Activated CD8-positive, alpha-beta memory T cell treated with anti-CD3 and anti-CD28 coated beads for 1 hour (primary cell): ENCODE measurements around the gene ZFPM1.

Experiments
- DNase-seq, 2 donors: peaks; one replicate each; pipeline ENCODE4 v3.0.0-alpha.2; 2020; ENCODE audit warnings: low read depth in 1 of 2; ENCODE audit errors: extremely low read depth in 1 of 2

Gene ZFPM1

DNA sequence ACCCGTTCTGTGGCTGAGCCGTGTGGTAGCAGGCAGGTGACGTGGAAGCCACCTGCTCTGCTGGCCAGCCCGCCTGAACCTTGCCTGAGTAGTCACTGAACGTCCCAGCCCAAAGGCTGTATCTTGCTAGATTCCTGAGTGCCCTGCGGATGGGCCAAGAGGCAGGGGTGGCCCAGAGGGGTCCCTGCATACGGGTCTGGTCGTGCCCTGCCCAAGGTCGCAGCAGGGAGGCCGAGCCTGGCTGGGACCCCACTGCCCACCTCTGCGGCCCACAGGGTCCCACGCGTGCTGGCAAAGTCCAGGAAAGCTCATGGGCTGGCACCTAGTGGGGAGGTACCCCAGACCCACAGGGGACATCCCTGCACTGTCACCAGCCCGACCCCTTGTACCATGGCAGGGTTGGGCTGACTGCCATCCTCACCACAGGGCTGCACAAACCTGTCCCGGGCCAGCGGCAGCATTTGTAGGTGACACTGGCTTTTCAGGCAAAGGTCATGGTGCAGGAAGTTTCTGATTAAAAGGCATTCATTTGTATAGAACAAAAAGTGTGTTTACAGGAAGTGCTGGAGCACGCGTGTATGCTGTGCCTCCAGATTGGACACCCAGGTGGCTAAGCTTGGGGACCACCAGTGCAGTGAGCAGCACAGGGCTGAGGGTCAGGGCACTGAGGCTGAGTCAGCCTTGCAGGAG lies 72.0 kb downstream of the ZFPM1 start:
- DNase-seq: no peak

DNA sequence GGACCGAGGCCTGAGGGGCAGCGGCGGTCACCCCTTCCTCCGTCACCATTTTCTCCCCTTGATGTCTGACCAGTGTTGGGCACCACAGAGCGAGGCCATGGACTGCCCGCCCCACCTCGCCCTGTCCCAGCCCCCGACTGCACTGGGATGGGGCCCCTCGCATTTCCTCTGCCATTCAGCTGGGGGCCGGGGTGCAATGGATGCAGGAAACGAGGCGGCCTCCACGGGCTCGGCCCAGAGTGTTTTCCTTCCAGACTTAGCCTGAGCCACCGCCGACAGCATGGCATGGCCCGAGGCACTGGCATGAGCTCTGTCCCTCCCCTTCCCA lies 72.5 kb downstream of the ZFPM1 start:
- DNase-seq: no peak

DNA sequence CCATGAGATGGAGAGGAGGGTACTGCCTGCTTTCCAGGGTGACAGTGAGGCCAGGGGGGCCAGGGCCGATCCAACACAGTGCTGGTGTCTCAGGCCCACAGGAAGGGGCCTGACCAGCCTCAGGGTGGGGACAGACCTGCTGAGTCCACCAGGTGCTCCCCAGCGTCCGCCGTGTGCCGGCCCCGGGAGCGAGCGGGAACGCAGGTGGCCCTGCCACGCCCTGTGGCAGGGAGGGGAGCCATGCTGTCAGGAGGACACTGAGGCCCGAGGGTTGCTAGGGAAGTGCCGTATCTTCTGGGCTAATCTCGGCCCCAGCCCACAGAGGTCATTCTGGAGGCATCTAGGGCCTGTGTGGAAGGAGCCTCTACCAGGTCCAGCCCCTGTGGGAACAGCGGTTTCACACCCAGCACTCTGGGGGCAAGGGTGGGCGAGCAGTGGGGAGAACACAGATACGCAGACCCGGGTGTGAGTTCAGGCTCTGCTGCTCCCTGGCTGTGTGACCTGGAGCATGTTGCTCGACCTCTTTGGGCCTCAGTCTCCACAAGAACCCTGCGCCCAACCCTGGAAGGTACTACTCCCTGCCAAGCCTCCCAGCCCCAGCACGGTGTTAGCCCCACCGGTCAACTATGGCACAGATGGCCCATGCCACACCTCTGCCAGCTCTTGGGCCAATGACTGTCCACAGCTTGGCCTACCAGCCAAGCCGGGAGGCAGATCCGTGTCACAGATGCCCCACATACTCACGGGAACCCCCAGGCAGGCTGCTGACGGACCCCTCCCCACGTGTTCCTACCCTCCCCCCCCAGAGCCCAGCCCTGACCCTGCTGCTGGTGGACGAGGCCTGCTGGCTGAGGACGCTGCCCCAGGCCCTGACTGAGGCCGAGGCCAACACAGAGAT lies 73.2 kb downstream of the ZFPM1 start:
- no peak for DNase-seq

DNA sequence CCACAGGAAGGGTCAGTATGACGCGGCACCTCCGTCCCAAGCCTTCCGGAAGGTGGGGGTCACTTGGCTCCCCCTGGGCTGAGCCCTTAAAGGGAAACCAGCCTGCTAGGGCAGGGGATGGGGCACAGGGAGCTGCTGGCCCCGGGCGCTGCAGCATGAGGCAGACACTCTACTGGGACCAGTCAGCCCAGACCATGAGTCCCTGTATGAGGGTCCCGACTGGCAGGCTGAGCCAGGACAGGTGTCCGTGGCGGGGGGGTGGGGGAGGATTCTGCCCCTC lies 73.8 kb downstream of the ZFPM1 start:
- DNase-seq: no peak

DNA sequence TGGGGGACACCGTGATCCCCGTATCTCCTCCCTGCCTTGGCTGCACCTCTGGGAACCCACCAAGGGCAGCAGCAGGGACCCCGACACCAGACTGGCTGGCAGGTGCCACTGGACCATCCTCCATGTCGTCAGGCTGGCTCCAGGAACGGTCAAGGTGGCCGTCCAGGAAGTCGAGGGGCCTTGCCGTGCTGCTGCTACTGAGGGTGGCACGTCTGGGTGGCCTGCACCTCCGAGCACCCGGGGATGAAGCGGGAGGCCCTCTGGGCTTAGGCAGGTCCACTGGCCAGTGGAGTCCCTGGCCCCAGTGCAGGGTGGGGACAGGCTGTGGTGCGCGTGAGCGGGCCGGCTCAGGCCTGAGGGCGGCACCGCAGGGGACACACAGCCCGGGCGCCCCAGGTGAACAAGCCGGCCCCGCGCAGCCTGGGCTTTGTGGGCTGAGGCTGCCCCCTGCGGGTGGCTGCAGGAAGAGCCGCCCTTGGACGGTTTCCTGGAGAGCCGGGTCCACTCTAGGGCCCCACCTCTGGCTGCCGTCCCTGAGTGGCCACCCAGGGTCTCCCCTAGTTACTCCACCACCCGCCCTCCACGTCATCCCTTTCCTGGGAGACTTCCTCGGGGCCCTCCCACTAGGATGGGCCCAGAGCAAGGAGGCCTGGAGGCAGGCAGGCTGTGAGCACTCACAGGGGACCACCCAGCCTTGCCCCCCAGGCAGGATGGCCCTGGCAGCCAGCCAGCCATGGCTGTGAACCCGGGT lies 74.3 kb downstream of the ZFPM1 start:
- peak in 1 of 2 donors; percentile 35 for DNase-seq

DNA sequence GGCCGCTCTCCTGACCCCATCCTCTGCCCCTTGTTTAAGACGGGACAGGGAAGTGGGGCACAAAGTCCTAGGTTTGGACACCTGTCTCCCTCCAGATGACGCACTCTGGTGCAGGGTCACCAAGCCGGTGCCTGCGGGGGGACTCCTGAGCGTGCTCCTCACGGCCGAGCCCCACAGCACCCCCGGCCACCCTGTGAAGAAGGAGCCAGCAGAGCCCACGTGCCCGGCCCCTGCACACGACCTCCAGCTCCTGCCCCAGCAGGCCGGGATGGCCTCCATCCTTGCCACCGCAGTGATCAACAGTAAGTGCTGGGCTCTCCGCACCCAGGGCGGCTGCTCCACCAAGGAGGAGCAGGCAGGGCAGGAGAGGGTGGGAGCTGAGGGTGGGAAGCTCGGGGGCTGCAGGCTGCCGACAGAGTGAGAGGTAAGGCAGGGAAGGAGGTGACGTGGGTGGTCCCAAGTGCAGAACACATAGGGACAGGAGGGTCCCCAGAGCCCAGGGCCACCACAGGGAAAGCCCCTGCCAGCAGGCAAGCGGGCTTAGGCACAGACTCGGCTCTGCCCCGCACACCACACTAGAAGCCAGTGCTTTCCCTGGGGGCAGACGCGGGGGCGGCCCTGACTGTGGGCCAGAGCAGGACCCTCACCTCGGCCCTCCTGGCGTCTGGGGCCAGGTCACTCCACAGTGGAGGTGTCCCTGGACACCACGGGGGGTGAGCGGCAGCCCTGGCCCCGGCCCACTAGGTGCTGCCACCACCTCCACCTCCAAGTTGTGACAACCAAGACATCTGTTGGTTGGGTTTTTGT lies 75.1 kb downstream of the ZFPM1 start:
- no peak for DNase-seq

DNA sequence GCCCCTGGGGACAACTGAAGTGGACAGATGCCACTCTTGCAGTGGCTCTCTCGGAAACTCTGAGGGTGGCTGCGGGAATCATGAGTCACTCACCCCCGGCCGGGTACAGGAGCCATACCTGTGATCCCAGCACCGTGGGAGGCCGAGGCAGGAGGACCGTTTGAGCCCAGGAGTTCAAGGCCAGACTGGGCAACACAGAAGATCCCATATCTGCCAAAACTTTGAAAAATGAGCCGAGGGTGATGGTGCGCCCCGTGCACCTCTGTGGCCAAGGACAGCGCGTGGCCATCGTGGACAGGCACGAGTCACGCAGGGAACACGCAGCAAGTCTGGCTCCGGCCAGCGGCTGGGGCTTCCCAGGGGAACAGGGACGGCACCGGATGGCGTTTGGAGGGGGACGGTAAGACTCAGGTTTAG lies 75.8 kb downstream of the ZFPM1 start:
- DNase-seq: no peak

DNA sequence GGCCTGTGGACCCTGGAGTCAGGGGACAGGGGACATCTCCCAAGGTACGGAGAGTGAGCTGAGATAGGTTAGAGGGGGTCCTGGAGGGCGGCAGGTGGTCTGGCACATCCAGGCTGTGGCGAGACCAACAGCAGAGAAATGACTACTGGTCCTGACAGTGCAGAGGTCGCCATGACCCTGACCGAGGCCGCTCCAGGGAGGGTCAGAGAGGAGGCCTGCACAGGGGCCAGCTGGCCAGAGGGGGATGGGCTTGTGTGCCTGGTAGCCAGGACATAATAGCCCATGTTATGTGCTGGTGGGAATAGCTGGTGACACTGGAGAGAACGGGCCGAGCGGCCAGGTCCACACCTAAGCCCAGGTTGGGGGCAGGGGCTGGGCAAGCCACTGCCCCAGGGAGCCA lies 76.5 kb downstream of the ZFPM1 start:
- no peak for DNase-seq

DNA sequence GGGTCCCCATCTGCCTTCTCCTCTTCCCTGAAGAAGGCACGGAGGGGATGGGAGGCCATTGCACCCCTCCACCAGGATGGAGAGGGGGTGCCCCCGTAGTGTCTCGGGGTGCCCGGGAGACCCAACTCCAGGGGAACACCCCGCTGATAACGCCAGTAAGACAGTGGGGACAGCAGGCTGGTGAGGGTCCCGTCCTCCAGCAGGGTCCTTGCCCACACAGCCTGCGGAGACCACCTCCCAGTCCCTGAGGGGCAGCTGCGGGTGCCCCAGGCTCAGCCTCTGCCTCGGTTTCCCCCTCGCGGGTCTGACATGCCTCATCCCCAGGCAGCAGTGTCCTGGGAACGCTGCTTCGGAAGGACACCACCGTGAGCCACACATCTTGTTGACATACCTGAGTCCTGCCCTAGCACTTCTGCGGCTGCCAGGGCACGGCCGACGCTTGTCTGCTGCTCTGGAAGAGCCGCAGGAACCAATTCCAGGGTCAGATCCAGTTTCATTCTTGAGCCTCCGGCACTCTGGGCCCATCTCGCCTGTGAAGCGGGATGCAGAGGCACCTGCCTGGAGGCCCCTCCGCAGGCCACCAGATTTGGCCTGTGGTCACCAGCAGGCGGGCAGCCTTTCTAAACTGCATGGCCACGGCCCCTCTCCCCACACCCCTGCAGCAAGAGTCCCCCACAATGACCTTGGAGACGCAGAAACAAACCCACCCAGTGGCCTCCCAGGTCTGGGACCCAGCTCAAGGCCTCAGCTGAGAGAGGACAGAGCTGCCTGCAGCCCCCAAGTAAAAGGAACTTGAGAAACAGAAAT lies 77.2 kb downstream of the ZFPM1 start:
- no peak for DNase-seq

DNA sequence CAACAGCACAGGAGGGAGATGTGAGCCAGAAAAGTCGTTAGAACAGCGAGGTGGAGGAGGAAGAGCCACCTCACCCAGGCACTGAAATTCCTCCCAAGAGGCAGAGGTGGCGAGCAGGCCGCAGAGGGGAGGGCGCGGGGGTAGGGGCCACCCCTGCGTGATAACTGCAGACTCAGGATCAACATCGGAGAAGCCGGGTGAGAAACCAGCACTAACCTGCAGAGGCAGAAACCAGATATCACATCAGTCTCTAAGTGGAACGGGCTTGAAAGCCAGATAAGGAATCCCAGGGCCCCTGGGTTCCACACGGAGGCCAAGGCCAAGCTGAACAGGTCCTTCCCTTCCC lies 77.8 kb downstream of the ZFPM1 start:
- no peak for DNase-seq

DNA sequence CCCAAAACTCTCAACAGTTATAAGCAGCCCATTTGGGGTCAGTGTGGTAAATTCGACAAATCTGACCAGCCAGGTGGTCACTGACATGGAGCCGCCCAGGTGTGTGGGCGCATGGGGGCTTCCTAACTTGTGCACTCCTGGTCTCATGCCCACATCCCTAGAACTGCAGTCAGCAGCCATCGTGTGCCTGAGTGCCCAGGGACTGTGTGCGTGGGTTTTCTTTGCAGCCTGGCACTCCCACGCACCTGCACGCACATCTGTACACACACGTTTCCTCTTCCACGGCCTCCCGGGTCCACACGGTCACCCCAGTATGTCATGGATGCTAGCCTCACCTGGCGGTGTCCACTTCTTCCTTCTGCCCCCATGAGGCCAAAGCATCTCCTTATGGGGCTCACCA lies 78.3 kb downstream of the ZFPM1 start:
- no peak for DNase-seq

DNA sequence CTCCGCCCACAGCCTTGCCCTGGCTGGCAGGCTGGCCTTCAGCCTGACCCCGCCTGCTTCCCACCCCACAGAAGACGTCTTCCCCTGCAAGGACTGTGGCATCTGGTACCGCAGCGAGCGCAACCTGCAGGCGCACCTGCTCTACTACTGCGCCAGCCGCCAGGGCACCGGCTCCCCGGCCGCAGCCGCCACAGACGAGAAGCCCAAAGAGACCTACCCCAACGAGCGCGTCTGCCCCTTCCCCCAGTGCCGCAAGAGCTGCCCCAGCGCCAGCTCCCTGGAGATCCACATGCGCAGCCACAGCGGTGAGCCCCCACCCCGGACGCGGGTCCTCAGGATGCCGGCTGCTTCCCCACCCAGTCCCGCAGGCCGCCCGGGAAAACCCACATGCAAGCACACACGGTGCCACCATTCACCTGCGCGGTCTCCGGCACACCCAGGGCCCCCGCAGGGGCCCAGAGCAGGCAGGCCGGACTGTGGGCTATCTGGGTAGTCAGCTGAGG lies 78.9 kb downstream of the ZFPM1 start:
- no peak for DNase-seq

DNA sequence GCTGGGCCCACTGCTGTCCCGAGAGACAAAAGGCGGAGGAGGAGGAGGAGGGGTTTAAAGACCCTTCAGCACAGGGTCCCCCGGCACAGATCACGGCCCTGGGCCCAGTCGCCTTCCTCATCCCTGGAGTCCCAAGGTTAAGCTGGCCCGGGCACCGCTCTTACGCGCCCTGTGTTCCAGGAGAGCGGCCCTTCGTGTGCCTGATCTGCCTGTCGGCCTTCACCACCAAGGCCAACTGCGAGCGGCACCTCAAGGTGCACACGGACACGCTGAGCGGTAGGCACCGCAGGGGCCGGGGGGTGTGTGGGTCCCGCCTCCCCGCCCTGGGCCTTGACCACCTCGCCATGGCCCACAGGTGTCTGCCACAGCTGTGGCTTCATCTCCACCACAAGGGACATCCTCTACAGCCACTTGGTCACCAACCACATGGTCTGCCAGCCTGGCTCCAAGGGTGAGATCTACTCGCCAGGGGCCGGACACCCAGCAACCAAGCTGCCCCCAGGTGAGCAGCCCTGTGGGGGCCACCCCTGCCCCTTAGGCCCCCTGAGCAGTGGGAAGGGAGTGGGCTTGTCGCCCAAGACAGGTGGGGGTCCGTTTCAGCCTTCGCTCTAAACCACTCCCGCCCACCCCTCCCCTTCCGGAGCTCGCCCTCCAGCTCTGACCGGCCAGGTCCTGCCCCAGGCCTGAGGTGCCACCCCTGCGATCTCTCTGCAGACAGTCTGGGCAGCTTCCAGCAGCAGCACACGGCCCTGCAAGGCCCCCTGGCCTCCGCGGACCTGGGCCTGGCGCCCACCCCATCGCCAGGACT lies 79.6 kb downstream of the ZFPM1 start:
- DNase-seq: no peak

DNA sequence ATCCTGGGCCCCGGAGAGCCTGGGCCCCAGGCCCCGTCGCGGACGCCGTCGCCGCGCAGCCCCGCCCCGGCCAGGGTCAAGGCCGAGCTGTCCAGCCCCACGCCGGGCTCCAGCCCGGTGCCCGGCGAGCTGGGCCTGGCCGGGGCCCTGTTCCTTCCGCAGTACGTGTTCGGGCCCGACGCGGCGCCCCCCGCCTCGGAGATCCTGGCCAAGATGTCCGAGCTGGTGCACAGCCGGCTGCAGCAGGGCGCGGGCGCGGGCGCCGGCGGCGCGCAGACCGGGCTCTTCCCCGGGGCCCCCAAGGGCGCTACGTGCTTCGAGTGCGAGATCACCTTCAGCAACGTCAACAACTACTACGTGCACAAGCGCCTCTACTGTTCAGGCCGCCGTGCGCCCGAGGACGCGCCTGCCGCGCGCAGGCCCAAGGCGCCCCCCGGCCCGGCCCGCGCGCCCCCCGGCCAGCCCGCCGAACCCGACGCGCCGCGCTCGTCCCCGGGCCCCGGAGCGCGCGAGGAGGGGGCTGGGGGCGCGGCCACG lies 80.4 kb downstream of the ZFPM1 start:
- DNase-seq: no peak

DNA sequence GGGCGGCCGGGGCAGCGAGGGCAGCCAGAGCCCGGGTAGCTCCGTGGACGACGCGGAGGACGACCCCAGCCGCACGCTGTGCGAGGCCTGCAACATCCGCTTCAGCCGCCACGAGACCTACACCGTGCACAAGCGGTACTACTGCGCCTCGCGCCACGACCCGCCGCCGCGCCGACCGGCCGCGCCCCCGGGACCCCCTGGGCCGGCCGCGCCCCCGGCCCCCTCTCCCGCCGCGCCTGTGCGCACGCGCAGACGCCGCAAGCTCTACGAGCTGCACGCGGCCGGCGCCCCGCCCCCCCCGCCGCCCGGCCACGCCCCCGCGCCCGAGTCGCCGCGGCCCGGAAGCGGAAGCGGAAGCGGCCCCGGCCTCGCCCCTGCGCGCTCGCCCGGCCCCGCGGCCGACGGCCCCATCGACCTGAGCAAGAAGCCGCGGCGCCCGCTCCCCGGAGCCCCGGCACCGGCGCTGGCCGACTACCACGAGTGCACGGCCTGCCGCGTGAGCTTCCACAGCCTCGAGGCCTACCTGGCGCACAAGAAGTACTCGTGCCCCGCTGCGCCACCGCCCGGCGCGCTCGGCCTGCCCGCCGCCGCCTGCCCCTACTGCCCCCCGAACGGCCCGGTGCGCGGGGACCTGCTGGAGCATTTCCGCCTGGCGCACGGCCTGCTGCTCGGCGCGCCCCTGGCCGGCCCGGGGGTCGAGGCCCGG lies 81.0 kb downstream of the ZFPM1 start:
- peak; percentile 38 to 72 for DNase-seq

DNA sequence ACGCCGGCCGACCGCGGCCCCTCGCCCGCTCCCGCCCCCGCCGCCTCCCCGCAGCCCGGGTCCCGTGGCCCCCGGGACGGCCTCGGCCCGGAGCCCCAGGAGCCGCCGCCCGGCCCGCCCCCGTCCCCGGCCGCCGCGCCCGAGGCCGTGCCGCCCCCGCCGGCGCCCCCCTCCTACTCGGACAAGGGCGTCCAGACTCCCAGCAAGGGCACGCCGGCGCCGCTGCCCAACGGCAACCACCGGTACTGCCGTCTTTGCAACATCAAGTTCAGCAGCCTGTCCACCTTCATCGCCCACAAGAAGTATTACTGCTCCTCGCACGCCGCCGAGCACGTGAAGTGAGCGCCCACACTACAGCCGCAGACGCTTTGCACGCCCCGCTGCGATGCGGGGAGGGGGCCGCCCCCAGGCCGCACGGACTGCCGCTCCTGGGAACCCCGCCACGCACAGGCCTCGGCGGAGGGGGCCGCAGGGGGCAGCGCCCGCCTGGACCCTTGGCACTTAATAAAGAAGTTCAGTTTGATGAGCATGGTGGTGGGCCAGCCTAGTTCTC lies 81.6 kb downstream of the ZFPM1 start:
- no peak for DNase-seq

DNA sequence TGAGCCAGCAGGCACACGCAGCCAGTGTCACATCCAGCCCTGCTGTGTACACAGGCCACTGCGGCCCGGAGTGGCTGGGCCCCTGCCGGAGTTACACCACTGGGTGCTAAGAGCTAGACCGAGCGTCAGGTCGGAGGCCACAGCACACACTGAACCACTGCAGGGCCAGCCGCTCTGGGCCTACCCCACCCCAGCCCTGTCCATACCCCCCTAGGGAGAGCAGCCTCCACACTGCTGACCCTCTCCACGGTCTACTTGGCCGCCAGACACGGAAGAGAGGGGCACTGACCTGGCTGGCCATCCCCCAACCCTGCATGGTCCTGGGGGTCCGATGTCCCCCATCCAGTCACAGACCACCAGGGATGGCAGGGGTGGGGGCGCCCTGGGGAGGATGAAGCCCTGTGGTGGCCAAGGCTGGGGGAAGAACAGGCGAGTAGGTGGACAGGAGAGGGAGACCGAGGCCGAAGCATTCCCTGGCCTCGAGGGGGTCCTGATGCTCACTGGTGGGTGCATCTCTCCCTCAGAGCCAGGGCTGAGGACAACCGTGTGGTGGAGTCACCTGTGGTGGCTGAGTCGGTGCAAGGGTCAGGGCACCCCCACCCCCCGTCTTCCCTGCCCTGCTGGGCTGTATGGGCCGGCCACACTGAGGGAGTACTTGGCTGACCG lies 82.2 kb downstream of the ZFPM1 start:
- no peak for DNase-seq

DNA sequence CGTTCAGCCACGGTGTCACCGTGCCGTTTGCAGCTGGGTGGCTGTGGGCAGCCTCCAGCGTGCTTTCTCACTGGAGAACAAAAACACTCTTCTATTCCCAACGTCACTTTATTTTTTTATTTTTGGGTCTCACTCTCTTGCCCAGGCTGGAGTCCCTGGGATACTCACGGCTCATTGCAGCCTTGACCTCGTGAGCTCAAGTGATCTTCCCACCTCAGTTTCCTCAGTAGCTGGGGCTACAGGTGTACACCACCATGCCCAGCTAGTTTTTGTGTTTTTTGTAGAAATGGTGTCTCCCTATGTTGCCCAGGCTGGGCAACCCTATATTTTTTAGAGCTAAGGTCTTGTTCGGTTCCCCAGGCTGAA lies 82.8 kb downstream of the ZFPM1 start:
- no peak for DNase-seq
